HEK293 (cell line): Measurements from ENCODE around the gene NPHP4.

Experiments used
- HIC1 ChIP-seq: fragments of 450-650 bp; formaldehyde crosslinking; IDR thresholded peaks from 2 replicates; pipeline ENCODE4 v1.5.1; 2016; ENCODE audit warnings: missing biosample characterization, missing genetic modification characterization
- HOXC10 ChIP-seq: sonication (generic); formaldehyde crosslinking; IDR thresholded peaks from 2 replicates; pipeline ENCODE4 v1.8.1; 2023; ENCODE audit warnings: mild to moderate bottlenecking, missing genetic modification reagents
- KLF16 ChIP-seq: fragments of 450-650 bp; formaldehyde crosslinking; IDR thresholded peaks from 2 replicates; pipeline ENCODE4 v1.5.1; 2017; ENCODE audit warnings: missing biosample characterization, missing genetic modification characterization
- KLF7 ChIP-seq: fragments of 450-650 bp; formaldehyde crosslinking; IDR thresholded peaks from 2 replicates; pipeline ENCODE4 v1.5.1; 2016; ENCODE audit warnings: missing biosample characterization, missing genetic modification characterization, borderline replicate concordance
- SCRT2 ChIP-seq: fragments of 450-650 bp; formaldehyde crosslinking; IDR thresholded peaks from 2 replicates; pipeline ENCODE4 v1.5.1; 2016; ENCODE audit warnings: missing biosample characterization, missing genetic modification characterization
- SP2 ChIP-seq: fragments of 450-650 bp; formaldehyde crosslinking; IDR thresholded peaks from 2 replicates; pipeline ENCODE4 v1.5.1; 2016; ENCODE audit warnings: missing biosample characterization, missing genetic modification characterization
- YY1 ChIP-seq: fragments of 450-650 bp; formaldehyde crosslinking; IDR thresholded peaks from 2 replicates; pipeline ENCODE4 v1.5.1; 2018; ENCODE audit warnings: missing biosample characterization, missing genetic modification characterization
- ZBTB10 ChIP-seq: fragments of 450-650 bp; formaldehyde crosslinking; IDR thresholded peaks from 2 replicates; pipeline ENCODE4 v1.5.1; 2016; ENCODE audit warnings: missing biosample characterization, missing genetic modification characterization
- ZBTB11 ChIP-seq: fragments of 450-650 bp; formaldehyde crosslinking; conservative IDR thresholded peaks from 2 replicates; pipeline ENCODE4 v1.5.1; 2016; ENCODE audit warnings: low read depth, missing biosample characterization, missing genetic modification characterization
- ZBTB21 ChIP-seq: fragments of 450-650 bp; formaldehyde crosslinking; IDR thresholded peaks from 2 replicates; pipeline ENCODE4 v1.5.1; 2017; ENCODE audit warnings: missing biosample characterization, missing genetic modification characterization
- ZFHX2 ChIP-seq: fragments of 450-650 bp; formaldehyde crosslinking; conservative IDR thresholded peaks from 2 replicates; pipeline ENCODE4 v1.5.1; 2016; ENCODE audit warnings: missing biosample characterization, missing genetic modification characterization
- ZNF138 ChIP-seq: fragments of 450-650 bp; formaldehyde crosslinking; IDR thresholded peaks from 2 replicates; pipeline ENCODE4 v1.5.1; 2016; ENCODE audit warnings: missing biosample characterization, missing genetic modification characterization, borderline replicate concordance
- ZNF2 ChIP-seq: fragments of 450-650 bp; formaldehyde crosslinking; IDR thresholded peaks from 2 replicates; pipeline ENCODE4 v1.5.1; 2016; ENCODE audit warnings: missing biosample characterization, missing genetic modification characterization
- ZNF211 ChIP-seq: fragments of 450-650 bp; formaldehyde crosslinking; IDR thresholded peaks from 2 replicates; pipeline ENCODE4 v1.5.1; 2016; ENCODE audit warnings: low read depth, missing biosample characterization, missing genetic modification characterization
- ZNF221 ChIP-seq: fragments of 450-650 bp; formaldehyde crosslinking; IDR thresholded peaks from 2 replicates; pipeline ENCODE4 v1.5.1; 2017; ENCODE audit warnings: missing biosample characterization, missing genetic modification characterization, borderline replicate concordance
- ZNF26 ChIP-seq: fragments of 450-650 bp; formaldehyde crosslinking; IDR thresholded peaks from 2 replicates; pipeline ENCODE4 v1.5.1; 2016; ENCODE audit warnings: missing biosample characterization, missing genetic modification characterization
- ZNF302 ChIP-seq: fragments of 450-650 bp; formaldehyde crosslinking; IDR thresholded peaks from 2 replicates; pipeline ENCODE4 v1.5.1; 2016; ENCODE audit warnings: missing biosample characterization, missing genetic modification characterization, low read depth
- ZNF391 ChIP-seq: fragments of 450-650 bp; formaldehyde crosslinking; IDR thresholded peaks from 2 replicates; pipeline ENCODE4 v1.5.1; 2016; ENCODE audit warnings: low read depth, missing biosample characterization, missing genetic modification characterization, borderline replicate concordance
- ZNF560 ChIP-seq: fragments of 450-650 bp; formaldehyde crosslinking; IDR thresholded peaks from 2 replicates; pipeline ENCODE4 v1.5.1; 2017; ENCODE audit warnings: missing biosample characterization, missing genetic modification characterization, borderline replicate concordance
- ZNF571 ChIP-seq: fragments of 450-650 bp; formaldehyde crosslinking; IDR thresholded peaks from 2 replicates; pipeline ENCODE4 v1.5.0; 2017; ENCODE audit warnings: missing biosample characterization, missing genetic modification characterization
- ZNF596 ChIP-seq: fragments of 450-650 bp; IDR thresholded peaks from 2 replicates; pipeline ENCODE4 v1.5.0; 2018; ENCODE audit warnings: missing biosample characterization, mild to moderate bottlenecking, missing genetic modification characterization, moderate library complexity
- ZNF704 ChIP-seq: fragments of 450-650 bp; formaldehyde crosslinking; IDR thresholded peaks from 2 replicates; pipeline ENCODE4 v1.5.1; 2016; ENCODE audit warnings: missing biosample characterization, missing genetic modification characterization
- ZNF76 ChIP-seq: fragments of 450-650 bp; formaldehyde crosslinking; IDR thresholded peaks from 2 replicates; pipeline ENCODE4; 2016; ENCODE audit warnings: low read depth, missing biosample characterization, missing genetic modification characterization, borderline replicate concordance
- ZNF768 ChIP-seq: fragments of 450-650 bp; formaldehyde crosslinking; IDR thresholded peaks from 2 replicates; pipeline ENCODE4 v1.5.1; 2018; ENCODE audit warnings: missing biosample characterization, mild to moderate bottlenecking, missing genetic modification characterization
- ZNF776 ChIP-seq: fragments of 450-650 bp; formaldehyde crosslinking; IDR thresholded peaks from 2 replicates; pipeline ENCODE4 v1.5.0; 2017; ENCODE audit warnings: missing biosample characterization, missing genetic modification characterization, borderline replicate concordance
- ZSCAN18 ChIP-seq: fragments of 450-650 bp; formaldehyde crosslinking; IDR thresholded peaks from 2 replicates; pipeline ENCODE4 v1.5.1; 2016; ENCODE audit warnings: missing biosample characterization, missing genetic modification characterization
- ZSCAN23 ChIP-seq: fragments of 450-650 bp; formaldehyde crosslinking; IDR thresholded peaks from 2 replicates; pipeline ENCODE4 v1.5.1; 2016; ENCODE audit warnings: missing biosample characterization, missing genetic modification characterization

The NPHP4 gene

GRCh38 chr1:5992026-5992813 is at the start of gene NPHP4 (continued):
- TF ChIP-seq ZBTB21, result peak; percentile 35; the same call in 1 of the 2 replicates
- peak; percentile 88 for TF ChIP-seq KLF16
- no peak for TF ChIP-seq ZNF211 (tag by site-specific recombination)
- no peak for TF ChIP-seq ZNF26 (tag by site-specific recombination)
- no peak for TF ChIP-seq ZNF768
- TF ChIP-seq SCRT2 (tag by site-specific recombination), result peak; percentile 60
- TF ChIP-seq ZBTB11 (tag by site-specific recombination), result peak; percentile 40; the same call in 1 of the 2 replicates
- TF ChIP-seq ZSCAN18 (tag by site-specific recombination), result 0 out of 2 replicates have a peak, but pooled peaks have one; percentile 33
- peak; percentile 73 for TF ChIP-seq ZFHX2 (tag by site-specific recombination)
- no peak for TF ChIP-seq ZNF221
- peak; percentile 88; the same call in 1 of the 2 replicates for TF ChIP-seq ZBTB10
- TF ChIP-seq ZNF776 (tag by site-specific recombination), result no peak
- peak; percentile 10; the same call in 1 of the 2 replicates for TF ChIP-seq HIC1 (tag by site-specific recombination)
- TF ChIP-seq ZNF391, result peak; percentile 68; the same call in 1 of the 2 replicates
- no peak for TF ChIP-seq HOXC10 (CRISPR knock-in tag)
- no peak for TF ChIP-seq ZNF704 (tag by site-specific recombination)
- TF ChIP-seq ZSCAN23 (tag by site-specific recombination), result no peak
- no peak for TF ChIP-seq YY1 (tag by site-specific recombination)
- no peak for TF ChIP-seq ZNF138 (tag by site-specific recombination)
- TF ChIP-seq ZNF560 (tag by site-specific recombination), result no peak
- 0 out of 2 replicates have a peak, but pooled peaks have one; percentile 15 for TF ChIP-seq ZNF2 (tag by site-specific recombination)
- no peak for TF ChIP-seq ZNF596
- peak; percentile 99 for TF ChIP-seq SP2 (tag by site-specific recombination)
- peak; percentile 81 for TF ChIP-seq ZNF76 (tag by site-specific recombination)
- no peak for TF ChIP-seq ZNF302 (tag by site-specific recombination)
- no peak for TF ChIP-seq ZNF571 (tag by site-specific recombination)
- TF ChIP-seq KLF7, result no peak
